ENCODE data around the gene PPP2R2D. TPM values are rescaled to one million over a fixed set of nuclear protein-coding genes. Genes with fewer than 3 reads are reported as not detected.

PPP2R2D gene
- total RNA-seq, 1 experiment from 2014 or later: 35.1 TPM

GRCh38 chr10:131852823-131853609 lies 47.8 kb upstream of the PPP2R2D start:
- no peaks in the 10 kb centered on the region for H3K79me2 ChIP-seq (ENCODE audit: insufficient read depth, low read length)
- Mint-ChIP-seq H3K36me3 (ENCODE audit: insufficient read depth in 1 of 3, low read depth in 3 of 3) (no peaks in the 10 kb centered on the region; a peak in 1 of 7 replicates), H3K9me3 (peaks cover 6 to 7% of the 10 kb centered on the region in 2 experiments; a peak in 3 of 5 replicates), H3K27me3 (ENCODE audit: low read depth) (no peaks in the 10 kb centered on the region), H3K4me3 (no peak overlapping the region), H3K27ac (peak overlapping the region in 1 of 3 experiments; percentile 86; a peak in 1 of 7 replicates), H3K4me1 (no peaks in the 10 kb centered on the region)
- H2BK12ac ChIP-seq (ENCODE audit: insufficient read length, low read depth, low read length): no peak overlapping the region
- H3T11ph ChIP-seq (ENCODE audit: low read length): no peak overlapping the region
- no peak overlapping the region for H4K8ac ChIP-seq (replicated peaks; ENCODE audit: insufficient read length, low read depth, low read length)
- TF ChIP-seq, protein P1, sequence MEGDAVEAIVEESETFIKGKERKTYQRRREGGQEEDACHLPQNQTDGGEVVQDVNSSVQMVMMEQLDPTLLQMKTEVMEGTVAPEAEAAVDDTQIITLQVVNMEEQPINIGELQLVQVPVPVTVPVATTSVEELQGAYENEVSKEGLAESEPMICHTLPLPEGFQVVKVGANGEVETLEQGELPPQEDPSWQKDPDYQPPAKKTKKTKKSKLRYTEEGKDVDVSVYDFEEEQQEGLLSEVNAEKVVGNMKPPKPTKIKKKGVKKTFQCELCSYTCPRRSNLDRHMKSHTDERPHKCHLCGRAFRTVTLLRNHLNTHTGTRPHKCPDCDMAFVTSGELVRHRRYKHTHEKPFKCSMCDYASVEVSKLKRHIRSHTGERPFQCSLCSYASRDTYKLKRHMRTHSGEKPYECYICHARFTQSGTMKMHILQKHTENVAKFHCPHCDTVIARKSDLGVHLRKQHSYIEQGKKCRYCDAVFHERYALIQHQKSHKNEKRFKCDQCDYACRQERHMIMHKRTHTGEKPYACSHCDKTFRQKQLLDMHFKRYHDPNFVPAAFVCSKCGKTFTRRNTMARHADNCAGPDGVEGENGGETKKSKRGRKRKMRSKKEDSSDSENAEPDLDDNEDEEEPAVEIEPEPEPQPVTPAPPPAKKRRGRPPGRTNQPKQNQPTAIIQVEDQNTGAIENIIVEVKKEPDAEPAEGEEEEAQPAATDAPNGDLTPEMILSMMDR (conservative IDR thresholded peaks at IDR 0.05): 0 out of 3 replicates have a peak, but pooled peaks have one; percentile 22
- H2BK5ac ChIP-seq (ENCODE audit: insufficient read length, low read length): no peak overlapping the region
- no peak overlapping the region for H3K4me2 ChIP-seq (ENCODE audit: insufficient read depth, insufficient read length, low read length)
- no peak overlapping the region for H3K23ac ChIP-seq (ENCODE audit: insufficient read length, low read depth, low read length)
- H3K9ac ChIP-seq (ENCODE audit: extremely low read depth, insufficient read length, low read length): no peak overlapping the region
- H3K4ac ChIP-seq (ENCODE audit: low read depth, low read length): no peak overlapping the region
- H4K91ac ChIP-seq (ENCODE audit: insufficient read length, low read depth, low read length): no peak overlapping the region
- H4K5ac ChIP-seq (ENCODE audit: insufficient read length, low read depth, low read length): no peak overlapping the region
- no peak overlapping the region for H2BK120ac ChIP-seq (ENCODE audit: low read depth, low read length, poor library complexity, severe bottlenecking)
- no peak overlapping the region for H2BK15ac ChIP-seq (ENCODE audit: low read depth, low read length)
- H3K56ac ChIP-seq (ENCODE audit: insufficient read length, low read depth, low read length): no peak overlapping the region
- H3K79me1 ChIP-seq (ENCODE audit: insufficient read depth, low read depth, low read length, poor library complexity, severe bottlenecking): no peaks in the 10 kb centered on the region
- H2AK5ac ChIP-seq (ENCODE audit: insufficient read length, low read length): no peak overlapping the region
- no peaks in the 10 kb centered on the region for H4K20me1 ChIP-seq (ENCODE audit: control insufficient read depth, insufficient read depth, insufficient read length)
- no peak overlapping the region for H3K14ac ChIP-seq (ENCODE audit: insufficient read depth, low read length)
- H3K27me3 ChIP-seq (ENCODE audit: insufficient read depth, low read length): no peaks in the 10 kb centered on the region
- H2BK20ac ChIP-seq (ENCODE audit: low read depth, low read length, poor library complexity, severe bottlenecking): no peak overlapping the region
- no peak overlapping the region for H2AFZ ChIP-seq (ENCODE audit: low read length)
- no peak overlapping the region for H3K18ac ChIP-seq (ENCODE audit: insufficient read length, low read depth, low read length)
- H3K9me3 ChIP-seq (ENCODE audit: control insufficient read depth, low read depth, low read length): no peaks in the 10 kb centered on the region
- no peak overlapping the region for H3K27ac ChIP-seq (ENCODE audit: insufficient read length, low read depth, low read length)
- no CpG with 5 or more reads among the region's 25 CpGs for WGBS (ENCODE audit: extremely low coverage, insufficient read length, low lambda C conversion rate)
- peak; percentile 23 for DNase-seq
- H3K4me1 ChIP-seq (ENCODE audit: insufficient read depth, low read length): no peaks in the 10 kb centered on the region
- no peaks in the 10 kb centered on the region for H3K23me2 ChIP-seq (ENCODE audit: insufficient read length, low read depth, low read length, poor library complexity, severe bottlenecking)
